Liver (tissue), 9 donors: ENCODE data around the gene TNS3. TPM values are rescaled to one million over a fixed set of nuclear protein-coding genes. Genes with fewer than 3 reads are reported as not detected.

Source experiments
- DNase-seq: peaks from one replicate; pipeline ENCODE4 v3.0.0-alpha.2; 2017; ENCODE audit warnings: low spot score
- H3K27ac ChIP-seq, 2 donors: one replicate each; pipeline ENCODE4 v1.7.0; 2013; ENCODE audit warnings: inconsistent platforms in 2 of 2, low read length in 2 of 2, control low read depth in 1 of 2, low read depth in 1 of 2, mild to moderate bottlenecking in 1 of 2
- H3K27me3 ChIP-seq, 4 donors: one replicate each; pipeline versions ENCODE4 v1.6.1 to v1.7.0; 2013; ENCODE audit warnings: low read length in 3 of 4, inconsistent platforms in 1 of 4, mild to moderate bottlenecking in 1 of 4, moderate library complexity in 1 of 4; ENCODE audit not compliant: control insufficient read depth in 4 of 4, insufficient read depth in 4 of 4
- H3K36me3 ChIP-seq, 4 donors: one replicate each; pipeline versions ENCODE4 v1.6.1 to v1.7.0; 2013; ENCODE audit warnings: low read length in 3 of 4, mild to moderate bottlenecking in 3 of 4, low read depth in 1 of 4, moderate library complexity in 1 of 4; ENCODE audit not compliant: control insufficient read depth in 4 of 4, insufficient read depth in 3 of 4
- H3K4me1 ChIP-seq, 4 donors: one replicate each; pipeline versions ENCODE4 v1.6.1 to v1.7.0; 2013; ENCODE audit warnings: low read length in 3 of 4, mild to moderate bottlenecking in 3 of 4, moderate library complexity in 1 of 4; ENCODE audit not compliant: control insufficient read depth in 4 of 4, insufficient read depth in 4 of 4
- H3K4me3 ChIP-seq, 3 donors: one replicate each; pipeline versions ENCODE4 v1.6.1 to v1.7.0; 2013; ENCODE audit warnings: low read length in 3 of 3, control low read depth in 1 of 3, low read depth in 1 of 3, mild to moderate bottlenecking in 1 of 3
- H3K9ac ChIP-seq, 2 donors: one replicate each; pipeline ENCODE4 v1.7.0; 2013; ENCODE audit warnings: low read length in 2 of 2, mild to moderate bottlenecking in 2 of 2, moderate library complexity in 2 of 2, control low read depth in 1 of 2, low read depth in 1 of 2
- H3K9me3 ChIP-seq, 4 donors: one replicate each; pipeline versions ENCODE4 v1.6.1 to v1.7.0; 2013; ENCODE audit warnings: low read length in 3 of 4; ENCODE audit not compliant: control insufficient read depth in 4 of 4
- ATF3 ChIP-seq: IDR thresholded peaks from 2 replicates; pipeline ENCODE4 v1.6.1; 2016; ENCODE audit warnings: antibody characterized with exemption
- EGR1 ChIP-seq, 2 donors: IDR thresholded peaks; 2 replicates each; pipeline ENCODE4 v1.6.1; 2016 to 2018; ENCODE audit warnings: antibody characterized with exemption in 2 of 2, low read depth in 2 of 2
- FOXA1 ChIP-seq: IDR thresholded peaks from 2 replicates; pipeline ENCODE4 v1.6.1; 2016; ENCODE audit warnings: antibody characterized with exemption
- GABPA ChIP-seq, 2 donors: IDR thresholded peaks in 1 of 2; conservative IDR thresholded peaks in 1 of 2; 2 replicates each; pipeline ENCODE4 v1.6.1; 2016; ENCODE audit warnings: antibody characterized with exemption in 2 of 2, mild to moderate bottlenecking in 1 of 2, moderate library complexity in 1 of 2
- HNF4A ChIP-seq, 2 donors: conservative IDR thresholded peaks; 2 replicates each; pipeline ENCODE4 v1.6.1; 2016; ENCODE audit warnings: antibody characterized with exemption in 2 of 2, mild to moderate bottlenecking in 2 of 2
- HNF4G ChIP-seq: IDR thresholded peaks from 2 replicates; pipeline ENCODE4 v1.6.1; 2016; ENCODE audit warnings: antibody characterized with exemption
- JUND ChIP-seq, 2 donors: IDR thresholded peaks; 2 replicates each; pipeline ENCODE4 v1.6.1; 2016; ENCODE audit warnings: antibody characterized with exemption in 2 of 2
- NR2F2 ChIP-seq: IDR thresholded peaks from 2 replicates; pipeline ENCODE4 v1.6.1; 2016; ENCODE audit warnings: antibody characterized with exemption
- RAD21 ChIP-seq, 2 donors: IDR thresholded peaks; 2 replicates each; pipeline ENCODE4 v1.6.1; 2016; ENCODE audit warnings: antibody characterized with exemption in 2 of 2, mild to moderate bottlenecking in 2 of 2
- RXRA ChIP-seq, 2 donors: IDR thresholded peaks; 2 replicates each; pipeline ENCODE4 v1.6.1; 2017 to 2018; ENCODE audit warnings: antibody characterized with exemption in 2 of 2, mild to moderate bottlenecking in 1 of 2
- SP1 ChIP-seq: IDR thresholded peaks from 2 replicates; pipeline ENCODE4 v1.6.1; 2018; ENCODE audit warnings: antibody characterized with exemption, mild to moderate bottlenecking
- TAF1 ChIP-seq: conservative IDR thresholded peaks from 2 replicates; pipeline ENCODE4 v1.6.1; 2016; ENCODE audit warnings: antibody characterized with exemption, mild to moderate bottlenecking
- YY1 ChIP-seq: IDR thresholded peaks from 2 replicates; pipeline ENCODE4 v1.6.1; 2016; ENCODE audit warnings: antibody characterized with exemption, mild to moderate bottlenecking
- WGBS: extraction: QIAGEN DNeasy Blood & Tissue Kit; methylation state at CpG from one replicate; pipeline ENCODE4 v1.1.7; 2013; 5-methylcytosine and 5-hydroxymethylcytosine counted together
- polyA plus RNA-seq, 2 donors: library from polyadenylated mRNA; stranded (reverse) in 1 of 2; unstranded in 1 of 2; fragments of 200-250 nt in 1 of 2; fragments of >200 nt in 1 of 2; fragmentation: Nextera tagmentation in 1 of 2; extraction: Ambion mirVana in 1 of 2; gene quantifications; one replicate each; pipeline versions ENCODE4 v1.2.1 to v1.2.3, GENCODE V29; 2013 to 2015
- total RNA-seq, 2 donors: library from RNA; depleted of rRNA; stranded (reverse); fragments of >200 nt; gene quantifications; one replicate each; pipeline ENCODE4 v1.2.3, GENCODE V29; 2014
- TF ChIP-seq, protein P1 (sequence below): fragments of 150-350 bp; IDR thresholded peaks from 2 replicates; pipeline ENCODE4 v1.5.1; 2017; ENCODE audit warnings: improper control_type of control experiment, low read depth, low read length; ENCODE audit not compliant: missing input control
- TF ChIP-seq, protein P2 (sequence below): IDR thresholded peaks from 2 replicates; pipeline ENCODE4 v1.6.1; 2016; ENCODE audit warnings: antibody characterized with exemption, mild to moderate bottlenecking
- TF ChIP-seq, protein P3 (sequence below): IDR thresholded peaks from 2 replicates; pipeline ENCODE4 v1.6.1; 2016; ENCODE audit warnings: antibody characterized with exemption
- TF ChIP-seq, protein P4 (sequence below): IDR thresholded peaks from 2 replicates; pipeline ENCODE4 v1.6.1; 2016; ENCODE audit warnings: antibody characterized with exemption
- donor health status: healthy.
- donor health status: healthy.
- donor health status: healthy.
- donor health status: healthy.
- donor health status: healthy.

The TNS3 gene
- total and polyA plus RNA-seq, 4 donors = 16.8 to 100 (median 29.5) TPM

- Histone ChIP-seq H3K4me1 (peaks cover 0 to 19% (median 10%) of the 10 kb centered on the region in 4 donors), H3K9me3 (no peaks in the 10 kb centered on the region), H3K27me3 (no peaks in the 10 kb centered on the region), H3K27ac (no peak overlapping the region), H3K9ac (no peak overlapping the region), H3K4me3 (no peak overlapping the region), H3K36me3 (peaks cover 15 to 78% (median 60%) of the 10 kb centered on the region in 4 donors)
- DNase-seq = no peak
- 89% methylated on average over 7 of the region's 7 CpGs for WGBS
- TF ChIP-seq HNF4G = no peak
- TF ChIP-seq RAD21 (IDR thresholded peaks at IDR 0.05) = no peak
- TF ChIP-seq TAF1 = no peak
- no peak for TF ChIP-seq SP1
- TF ChIP-seq RXRA (IDR thresholded peaks at IDR 0.05) = no peak
- no peak for TF ChIP-seq FOXA1
- no peak for TF ChIP-seq EGR1 (IDR thresholded peaks at IDR 0.05; ENCODE audit: low read depth in 2 of 2)
- no peak for TF ChIP-seq NR2F2
- TF ChIP-seq YY1 = no peak
- no peak for TF ChIP-seq HNF4A (conservative IDR thresholded peaks at IDR 0.05)
- TF ChIP-seq, protein P1, sequence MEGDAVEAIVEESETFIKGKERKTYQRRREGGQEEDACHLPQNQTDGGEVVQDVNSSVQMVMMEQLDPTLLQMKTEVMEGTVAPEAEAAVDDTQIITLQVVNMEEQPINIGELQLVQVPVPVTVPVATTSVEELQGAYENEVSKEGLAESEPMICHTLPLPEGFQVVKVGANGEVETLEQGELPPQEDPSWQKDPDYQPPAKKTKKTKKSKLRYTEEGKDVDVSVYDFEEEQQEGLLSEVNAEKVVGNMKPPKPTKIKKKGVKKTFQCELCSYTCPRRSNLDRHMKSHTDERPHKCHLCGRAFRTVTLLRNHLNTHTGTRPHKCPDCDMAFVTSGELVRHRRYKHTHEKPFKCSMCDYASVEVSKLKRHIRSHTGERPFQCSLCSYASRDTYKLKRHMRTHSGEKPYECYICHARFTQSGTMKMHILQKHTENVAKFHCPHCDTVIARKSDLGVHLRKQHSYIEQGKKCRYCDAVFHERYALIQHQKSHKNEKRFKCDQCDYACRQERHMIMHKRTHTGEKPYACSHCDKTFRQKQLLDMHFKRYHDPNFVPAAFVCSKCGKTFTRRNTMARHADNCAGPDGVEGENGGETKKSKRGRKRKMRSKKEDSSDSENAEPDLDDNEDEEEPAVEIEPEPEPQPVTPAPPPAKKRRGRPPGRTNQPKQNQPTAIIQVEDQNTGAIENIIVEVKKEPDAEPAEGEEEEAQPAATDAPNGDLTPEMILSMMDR = no peak
- TF ChIP-seq, protein P2, sequence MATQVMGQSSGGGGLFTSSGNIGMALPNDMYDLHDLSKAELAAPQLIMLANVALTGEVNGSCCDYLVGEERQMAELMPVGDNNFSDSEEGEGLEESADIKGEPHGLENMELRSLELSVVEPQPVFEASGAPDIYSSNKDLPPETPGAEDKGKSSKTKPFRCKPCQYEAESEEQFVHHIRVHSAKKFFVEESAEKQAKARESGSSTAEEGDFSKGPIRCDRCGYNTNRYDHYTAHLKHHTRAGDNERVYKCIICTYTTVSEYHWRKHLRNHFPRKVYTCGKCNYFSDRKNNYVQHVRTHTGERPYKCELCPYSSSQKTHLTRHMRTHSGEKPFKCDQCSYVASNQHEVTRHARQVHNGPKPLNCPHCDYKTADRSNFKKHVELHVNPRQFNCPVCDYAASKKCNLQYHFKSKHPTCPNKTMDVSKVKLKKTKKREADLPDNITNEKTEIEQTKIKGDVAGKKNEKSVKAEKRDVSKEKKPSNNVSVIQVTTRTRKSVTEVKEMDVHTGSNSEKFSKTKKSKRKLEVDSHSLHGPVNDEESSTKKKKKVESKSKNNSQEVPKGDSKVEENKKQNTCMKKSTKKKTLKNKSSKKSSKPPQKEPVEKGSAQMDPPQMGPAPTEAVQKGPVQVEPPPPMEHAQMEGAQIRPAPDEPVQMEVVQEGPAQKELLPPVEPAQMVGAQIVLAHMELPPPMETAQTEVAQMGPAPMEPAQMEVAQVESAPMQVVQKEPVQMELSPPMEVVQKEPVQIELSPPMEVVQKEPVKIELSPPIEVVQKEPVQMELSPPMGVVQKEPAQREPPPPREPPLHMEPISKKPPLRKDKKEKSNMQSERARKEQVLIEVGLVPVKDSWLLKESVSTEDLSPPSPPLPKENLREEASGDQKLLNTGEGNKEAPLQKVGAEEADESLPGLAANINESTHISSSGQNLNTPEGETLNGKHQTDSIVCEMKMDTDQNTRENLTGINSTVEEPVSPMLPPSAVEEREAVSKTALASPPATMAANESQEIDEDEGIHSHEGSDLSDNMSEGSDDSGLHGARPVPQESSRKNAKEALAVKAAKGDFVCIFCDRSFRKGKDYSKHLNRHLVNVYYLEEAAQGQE = no peak
- no peak for TF ChIP-seq GABPA (IDR thresholded peaks at IDR 0.05 in 1 of 2, conservative IDR thresholded peaks at IDR 0.05 in 1 of 2)
- no peak for TF ChIP-seq JUND (IDR thresholded peaks at IDR 0.05)
- TF ChIP-seq, protein P3, sequence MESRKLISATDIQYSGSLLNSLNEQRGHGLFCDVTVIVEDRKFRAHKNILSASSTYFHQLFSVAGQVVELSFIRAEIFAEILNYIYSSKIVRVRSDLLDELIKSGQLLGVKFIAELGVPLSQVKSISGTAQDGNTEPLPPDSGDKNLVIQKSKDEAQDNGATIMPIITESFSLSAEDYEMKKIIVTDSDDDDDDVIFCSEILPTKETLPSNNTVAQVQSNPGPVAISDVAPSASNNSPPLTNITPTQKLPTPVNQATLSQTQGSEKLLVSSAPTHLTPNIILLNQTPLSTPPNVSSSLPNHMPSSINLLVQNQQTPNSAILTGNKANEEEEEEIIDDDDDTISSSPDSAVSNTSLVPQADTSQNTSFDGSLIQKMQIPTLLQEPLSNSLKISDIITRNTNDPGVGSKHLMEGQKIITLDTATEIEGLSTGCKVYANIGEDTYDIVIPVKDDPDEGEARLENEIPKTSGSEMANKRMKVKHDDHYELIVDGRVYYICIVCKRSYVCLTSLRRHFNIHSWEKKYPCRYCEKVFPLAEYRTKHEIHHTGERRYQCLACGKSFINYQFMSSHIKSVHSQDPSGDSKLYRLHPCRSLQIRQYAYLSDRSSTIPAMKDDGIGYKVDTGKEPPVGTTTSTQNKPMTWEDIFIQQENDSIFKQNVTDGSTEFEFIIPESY = no peak
- TF ChIP-seq, protein P4, sequence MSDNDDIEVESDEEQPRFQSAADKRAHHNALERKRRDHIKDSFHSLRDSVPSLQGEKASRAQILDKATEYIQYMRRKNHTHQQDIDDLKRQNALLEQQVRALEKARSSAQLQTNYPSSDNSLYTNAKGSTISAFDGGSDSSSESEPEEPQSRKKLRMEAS = no peak
- TF ChIP-seq ATF3 = no peak
Observed at GRCh38 chr7:47281966-47282643, 299.8 kb downstream of the TNS3 start.
